SJSA1 (cell line): ENCODE measurements around the gene MEDAG. TPM values are rescaled to one million over a fixed set of nuclear protein-coding genes. Genes with fewer than 3 reads are reported as not detected.

Source experiments
- DNase-seq, 2 experiments: peaks; one replicate each; pipeline ENCODE4 v3.0.0-alpha.2; 2015 to 2020; ENCODE audit warnings: low spot score in 2 of 2, low read depth in 1 of 2
- H3K27ac ChIP-seq: fragments of 250-450 bp; sonication (Bioruptor Pico); 2 replicates; pipeline ENCODE4 v1.5.1; 2020; ENCODE audit warnings: mild to moderate bottlenecking, moderate library complexity
- H3K27me3 ChIP-seq: fragments of 250-450 bp; sonication (Bioruptor Pico); replicated peaks from 2 replicates; pipeline ENCODE4 v1.5.1; 2020; ENCODE audit warnings: mild to moderate bottlenecking, moderate library complexity
- H3K36me3 ChIP-seq: fragments of 250-450 bp; sonication (Bioruptor Pico); 2 replicates; pipeline ENCODE4 v1.5.1; 2020; ENCODE audit warnings: mild to moderate bottlenecking
- H3K4me1 ChIP-seq: fragments of 250-450 bp; sonication (Bioruptor Pico); replicated peaks from 2 replicates; pipeline ENCODE4 v1.6.1; 2021; ENCODE audit warnings: mild to moderate bottlenecking
- H3K4me3 ChIP-seq: fragments of 250-450 bp; sonication (Bioruptor Pico); 2 replicates; pipeline ENCODE4 v1.5.1; 2020; ENCODE audit warnings: mild to moderate bottlenecking
- H3K9me3 ChIP-seq: fragments of 250-450 bp; sonication (Bioruptor Pico); replicated peaks from 2 replicates; pipeline ENCODE4 v1.5.1; 2020; ENCODE audit warnings: mild to moderate bottlenecking
- total RNA-seq: library from RNA; depleted of rRNA; stranded (reverse); fragments of >200 nt; shearing (Covaris generic); gene quantifications from 2 replicates; pipeline ENCODE4 v1.2.3, GENCODE V29; 2014; rRNA removed

Gene MEDAG
- total RNA-seq: not detected in 2 replicates

GRCh38 chr13:30905932-30906383 is at the start of gene MEDAG:
TSS of gene MEDAG (plus strand) at chr13:30906271. CDS start at chr13:30906516, 245 bp downstream.
- no peak within 1 kb of the TSS for H3K27ac ChIP-seq
- no peaks in the 10 kb centered on the region for H3K36me3 ChIP-seq
- DNase-seq: no peak
- H3K27me3 ChIP-seq: no peaks in the 10 kb centered on the region
- H3K4me1 ChIP-seq: peaks cover 23% of the 10 kb centered on the region
- H3K4me3 ChIP-seq: no peak within 1 kb of the TSS
- H3K9me3 ChIP-seq: no peaks in the 10 kb centered on the region

- H3K36me3 ChIP-seq: no peaks in the 10 kb centered on the region
- H3K9me3 ChIP-seq: no peaks in the 10 kb centered on the region
- no peak overlapping the region for H3K27ac ChIP-seq
- H3K4me1 ChIP-seq: peaks cover 12% of the 10 kb centered on the region
- DNase-seq: no peak
- H3K27me3 ChIP-seq: no peaks in the 10 kb centered on the region
- H3K4me3 ChIP-seq: no peak overlapping the region
Measured at GRCh38 chr13:30857018-30857417, 49.1 kb upstream of the MEDAG start.

- no peak overlapping the region for H3K27ac ChIP-seq
- H3K4me1 ChIP-seq: peaks cover 12% of the 10 kb centered on the region
- no peak overlapping the region for H3K4me3 ChIP-seq
- DNase-seq: no peak
- no peaks in the 10 kb centered on the region for H3K27me3 ChIP-seq
- H3K36me3 ChIP-seq: no peaks in the 10 kb centered on the region
- H3K9me3 ChIP-seq: no peaks in the 10 kb centered on the region
Measured at GRCh38 chr13:30857636-30858035, 48.4 kb upstream of the MEDAG start.

- no peaks in the 10 kb centered on the region for H3K36me3 ChIP-seq
- peaks cover 18% of the 10 kb centered on the region for H3K4me1 ChIP-seq
- no peak overlapping the region for H3K4me3 ChIP-seq
- no peaks in the 10 kb centered on the region for H3K9me3 ChIP-seq
- H3K27ac ChIP-seq: no peak overlapping the region
- H3K27me3 ChIP-seq: no peaks in the 10 kb centered on the region
- no peak for DNase-seq
Measured at GRCh38 chr13:30859326-30859725, 46.7 kb upstream of the MEDAG start.

GRCh38 chr13:30861163-30861562 is 44.9 kb upstream of the MEDAG start:
- DNase-seq: no peak
- H3K9me3 ChIP-seq: no peaks in the 10 kb centered on the region
- H3K27ac ChIP-seq: no peak overlapping the region
- no peak overlapping the region for H3K4me3 ChIP-seq
- no peaks in the 10 kb centered on the region for H3K36me3 ChIP-seq
- peaks cover 29% of the 10 kb centered on the region for H3K4me1 ChIP-seq
- H3K27me3 ChIP-seq: no peaks in the 10 kb centered on the region

- Histone ChIP-seq H3K4me3 (no peak overlapping the region), H3K4me1 (peaks cover 27% of the 10 kb centered on the region), H3K27ac (no peak overlapping the region), H3K9me3 (no peaks in the 10 kb centered on the region), H3K36me3 (no peaks in the 10 kb centered on the region), H3K27me3 (no peaks in the 10 kb centered on the region)
- no peak for DNase-seq
Measured at GRCh38 chr13:30861836-30862467, 44.1 kb upstream of the MEDAG start.

GRCh38 chr13:30862707-30863106 is 43.4 kb upstream of the MEDAG start:
- Histone ChIP-seq H3K36me3 (no peaks in the 10 kb centered on the region), H3K27ac (no peak overlapping the region), H3K4me3 (no peak overlapping the region), H3K4me1 (peaks cover 27% of the 10 kb centered on the region), H3K9me3 (no peaks in the 10 kb centered on the region), H3K27me3 (no peaks in the 10 kb centered on the region)
- DNase-seq: no peak

- H3K4me1 ChIP-seq: peaks cover 28% of the 10 kb centered on the region
- no peak overlapping the region for H3K27ac ChIP-seq
- DNase-seq: no peak
- H3K9me3 ChIP-seq: no peaks in the 10 kb centered on the region
- H3K4me3 ChIP-seq: no peak overlapping the region
- no peaks in the 10 kb centered on the region for H3K27me3 ChIP-seq
- H3K36me3 ChIP-seq: no peaks in the 10 kb centered on the region
Measured at GRCh38 chr13:30863231-30863630, 42.8 kb upstream of the MEDAG start.

GRCh38 chr13:30863796-30864195 is 42.3 kb upstream of the MEDAG start:
- Histone ChIP-seq H3K4me1 (peaks cover 33% of the 10 kb centered on the region), H3K4me3 (no peak overlapping the region), H3K36me3 (no peaks in the 10 kb centered on the region), H3K9me3 (no peaks in the 10 kb centered on the region), H3K27me3 (no peaks in the 10 kb centered on the region), H3K27ac (peak overlapping the region; percentile 87)
- no peak for DNase-seq

- Histone ChIP-seq H3K36me3 (no peaks in the 10 kb centered on the region), H3K27me3 (no peaks in the 10 kb centered on the region), H3K9me3 (no peaks in the 10 kb centered on the region), H3K4me1 (peaks cover 41% of the 10 kb centered on the region), H3K4me3 (no peak overlapping the region), H3K27ac (peak overlapping the region; percentile 87)
- DNase-seq: peak in 1 of 2 experiments; percentile 51
Measured at GRCh38 chr13:30864433-30865122, 41.5 kb upstream of the MEDAG start.

- H3K36me3 ChIP-seq: no peaks in the 10 kb centered on the region
- peak; percentile 74 to 83 for DNase-seq
- no peaks in the 10 kb centered on the region for H3K9me3 ChIP-seq
- H3K4me3 ChIP-seq: no peak overlapping the region
- H3K27me3 ChIP-seq: no peaks in the 10 kb centered on the region
- H3K27ac ChIP-seq: peak overlapping the region; percentile 87
- peaks cover 49% of the 10 kb centered on the region for H3K4me1 ChIP-seq
Measured at GRCh38 chr13:30865123-30866049, 40.7 kb upstream of the MEDAG start.

GRCh38 chr13:30866677-30867076 is 39.4 kb upstream of the MEDAG start:
- Histone ChIP-seq H3K4me3 (no peak overlapping the region), H3K27me3 (no peaks in the 10 kb centered on the region)

GRCh38 chr13:30867089-30867669 is 38.9 kb upstream of the MEDAG start:
- Histone ChIP-seq H3K27ac (no peak overlapping the region), H3K9me3 (no peaks in the 10 kb centered on the region), H3K4me3 (no peak overlapping the region), H3K36me3 (no peaks in the 10 kb centered on the region), H3K4me1 (peaks cover 57% of the 10 kb centered on the region), H3K27me3 (no peaks in the 10 kb centered on the region)
- no peak for DNase-seq

More at GRCh38 chr13:30866677-30867076, 39.4 kb upstream of the MEDAG start:
- no peak for DNase-seq
- no peaks in the 10 kb centered on the region for H3K9me3 ChIP-seq
- no peaks in the 10 kb centered on the region for H3K36me3 ChIP-seq
- no peak overlapping the region; the same call in 1 of the 2 replicates for H3K27ac ChIP-seq
- peaks cover 57% of the 10 kb centered on the region for H3K4me1 ChIP-seq
